Esophagus muscularis mucosa (tissue), 4 donors: Measurements from ENCODE around the gene PNRC2.

Source experiments
- EP300 ChIP-seq: sonication (generic); formaldehyde crosslinking; IDR thresholded peaks from one replicate; pipeline ENCODE4 v1.6.1; 2017; ENCODE audit warnings: antibody characterized with exemption
- POLR2A ChIP-seq: fragments of 450-650 bp; IDR thresholded peaks from one replicate; pipeline ENCODE4 v1.6.1; 2017; ENCODE audit warnings: antibody characterized with exemption, moderate library complexity, mild to moderate bottlenecking, low read depth
- POLR2AphosphoS5 ChIP-seq, 2 donors: sonication (generic); formaldehyde crosslinking; IDR thresholded peaks; one replicate each; pipeline ENCODE4 v1.6.1; 2017; ENCODE audit warnings: antibody characterized with exemption in 2 of 2
- TF ChIP-seq, protein P1 (sequence below), 3 experiments: fragments of 200-600 bp in 2 of 3; fragments of 450-650 bp in 1 of 3; sonication (generic) in 2 of 3; IDR thresholded peaks; one replicate each; pipeline ENCODE4 v1.5.1; 2017 to 2019; ENCODE audit warnings: antibody characterized with exemption in 3 of 3, mild to moderate bottlenecking in 2 of 3, moderate library complexity in 1 of 3

DNA sequence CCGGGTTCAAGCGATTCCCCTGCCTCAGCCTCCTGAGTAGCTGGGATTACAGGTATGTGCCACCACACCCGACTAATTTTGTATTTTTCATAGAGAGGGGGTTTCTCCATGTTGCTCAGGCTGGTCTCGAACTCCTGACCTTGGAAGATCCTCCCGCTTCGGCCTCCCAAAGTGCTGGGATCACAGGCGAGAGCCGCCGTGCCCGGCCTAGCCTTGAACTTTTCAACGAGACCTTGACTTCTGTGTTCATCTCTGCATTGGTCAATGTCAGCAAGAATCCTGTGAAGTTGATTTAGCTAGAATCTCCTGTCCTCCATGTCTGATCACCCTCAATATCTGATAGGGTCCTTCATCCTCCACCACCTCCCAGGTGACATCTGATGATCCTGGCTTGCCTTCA, 35.0 kb upstream of the PNRC2 start:
- TF ChIP-seq POLR2A = no peak
- TF ChIP-seq, protein P1, sequence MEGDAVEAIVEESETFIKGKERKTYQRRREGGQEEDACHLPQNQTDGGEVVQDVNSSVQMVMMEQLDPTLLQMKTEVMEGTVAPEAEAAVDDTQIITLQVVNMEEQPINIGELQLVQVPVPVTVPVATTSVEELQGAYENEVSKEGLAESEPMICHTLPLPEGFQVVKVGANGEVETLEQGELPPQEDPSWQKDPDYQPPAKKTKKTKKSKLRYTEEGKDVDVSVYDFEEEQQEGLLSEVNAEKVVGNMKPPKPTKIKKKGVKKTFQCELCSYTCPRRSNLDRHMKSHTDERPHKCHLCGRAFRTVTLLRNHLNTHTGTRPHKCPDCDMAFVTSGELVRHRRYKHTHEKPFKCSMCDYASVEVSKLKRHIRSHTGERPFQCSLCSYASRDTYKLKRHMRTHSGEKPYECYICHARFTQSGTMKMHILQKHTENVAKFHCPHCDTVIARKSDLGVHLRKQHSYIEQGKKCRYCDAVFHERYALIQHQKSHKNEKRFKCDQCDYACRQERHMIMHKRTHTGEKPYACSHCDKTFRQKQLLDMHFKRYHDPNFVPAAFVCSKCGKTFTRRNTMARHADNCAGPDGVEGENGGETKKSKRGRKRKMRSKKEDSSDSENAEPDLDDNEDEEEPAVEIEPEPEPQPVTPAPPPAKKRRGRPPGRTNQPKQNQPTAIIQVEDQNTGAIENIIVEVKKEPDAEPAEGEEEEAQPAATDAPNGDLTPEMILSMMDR (IDR thresholded peaks at IDR 0.05) = no peak
- TF ChIP-seq POLR2AphosphoS5 (IDR thresholded peaks at IDR 0.05) = no peak
- no peak for TF ChIP-seq EP300
